ENCODE data around the gene ENAH. TPM values are rescaled to one million over a fixed set of nuclear protein-coding genes. Genes with fewer than 3 reads are reported as not detected.
A peak's percentile ranks its signal among the peaks of the same experiment; 100 is the strongest.

Gene ENAH
- total and polyA plus RNA-seq, 2 donors (not counting 1 experiment from before 2014, with no cell fraction given) = 1.3 to 1.6 TPM

DNA sequence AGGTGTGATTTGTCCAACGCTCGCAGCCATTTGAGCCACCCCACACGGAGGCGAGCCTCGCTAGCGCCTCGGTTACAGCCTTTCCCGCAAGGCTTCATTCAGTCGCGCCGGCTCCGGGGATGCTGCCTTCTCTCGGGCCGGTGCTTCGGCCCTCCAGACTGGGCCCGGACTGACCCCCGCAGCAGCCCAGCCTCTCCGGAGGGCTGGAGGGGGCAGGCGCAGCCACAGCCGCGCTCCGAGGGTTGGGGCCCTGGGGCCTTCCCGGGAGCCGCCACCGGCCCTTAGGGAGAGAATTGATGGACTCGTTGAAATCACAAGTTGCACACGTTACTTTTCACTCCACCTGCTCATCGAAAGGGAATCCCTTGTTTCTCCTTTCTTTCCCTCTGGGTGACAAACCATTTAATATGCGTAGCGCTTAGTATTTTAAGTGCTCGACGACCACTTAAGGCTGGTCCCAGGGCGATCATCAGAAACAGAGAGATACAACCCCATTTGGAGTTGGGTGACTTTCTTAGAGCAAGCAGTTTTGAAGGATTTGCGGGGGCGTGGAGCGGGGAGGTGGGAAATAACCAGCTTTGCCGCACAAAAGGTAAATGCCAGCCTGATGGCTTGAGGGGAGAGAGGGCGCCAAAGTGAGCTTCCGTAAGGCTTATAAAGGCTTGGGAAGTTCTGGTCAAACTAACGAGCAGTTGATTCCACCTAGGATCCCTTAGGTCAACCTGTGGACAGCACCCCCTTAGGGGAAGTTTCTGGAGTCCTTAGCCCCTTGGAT, 24.6 kb upstream of the ENAH start:
- ATAC-seq (ENCODE audit: low read depth) (no peak), DNase-seq (no peak)
- 23% methylated on average over 35 of the region's 40 CpGs for WGBS (ENCODE audit: insufficient coverage)
- ChIA-PET POLR2A (no interaction called here), CTCF (interaction anchor here (0.8 kb wide), 1 partner anchor 27 kb away, joined by 3 read pairs; no protein-coding TSS in a partner anchor)
- H3K4me1 ChIP-seq (ENCODE audit: control insufficient read depth in 2 of 2, insufficient read depth in 2 of 2, low read length in 2 of 2) = peaks cover 9% of the 10 kb centered on the region in 2 donors
- H3K9me3 ChIP-seq (ENCODE audit: control extremely low read depth in 1 of 3, control insufficient read depth in 2 of 3, insufficient read depth in 1 of 3, low read length in 2 of 3) = no peaks in the 10 kb centered on the region
- H3K9ac ChIP-seq (ENCODE audit: low read length) = peak overlapping the region; percentile 51
- H3K4me3 ChIP-seq (ENCODE audit: control extremely low read depth in 1 of 5, extremely low read depth in 1 of 5, insufficient read depth in 1 of 5, low read depth in 2 of 5, low read length in 4 of 5) = peak overlapping the region in 3 of 5 experiments; percentile 18 to 34 (median 29)
- no peaks in the 10 kb centered on the region for H4K20me1 ChIP-seq (ENCODE audit: control insufficient read depth, insufficient read depth, low read length, poor library complexity, severe bottlenecking)
- H3K27me3 ChIP-seq (replicated peaks in 1 of 4; ENCODE audit: control extremely low read depth in 1 of 4, control insufficient read depth in 3 of 4, insufficient read depth in 4 of 4, low read length in 3 of 4) = peaks cover 0 to 17% (median 12%) of the 10 kb centered on the region in 4 experiments
- no peak for TF ChIP-seq EZH2 (IDR thresholded peaks at IDR 0.05; ENCODE audit: borderline replicate concordance, insufficient read depth, low read depth, low read length, poor library complexity, severe bottlenecking)
- TF ChIP-seq, protein P1, sequence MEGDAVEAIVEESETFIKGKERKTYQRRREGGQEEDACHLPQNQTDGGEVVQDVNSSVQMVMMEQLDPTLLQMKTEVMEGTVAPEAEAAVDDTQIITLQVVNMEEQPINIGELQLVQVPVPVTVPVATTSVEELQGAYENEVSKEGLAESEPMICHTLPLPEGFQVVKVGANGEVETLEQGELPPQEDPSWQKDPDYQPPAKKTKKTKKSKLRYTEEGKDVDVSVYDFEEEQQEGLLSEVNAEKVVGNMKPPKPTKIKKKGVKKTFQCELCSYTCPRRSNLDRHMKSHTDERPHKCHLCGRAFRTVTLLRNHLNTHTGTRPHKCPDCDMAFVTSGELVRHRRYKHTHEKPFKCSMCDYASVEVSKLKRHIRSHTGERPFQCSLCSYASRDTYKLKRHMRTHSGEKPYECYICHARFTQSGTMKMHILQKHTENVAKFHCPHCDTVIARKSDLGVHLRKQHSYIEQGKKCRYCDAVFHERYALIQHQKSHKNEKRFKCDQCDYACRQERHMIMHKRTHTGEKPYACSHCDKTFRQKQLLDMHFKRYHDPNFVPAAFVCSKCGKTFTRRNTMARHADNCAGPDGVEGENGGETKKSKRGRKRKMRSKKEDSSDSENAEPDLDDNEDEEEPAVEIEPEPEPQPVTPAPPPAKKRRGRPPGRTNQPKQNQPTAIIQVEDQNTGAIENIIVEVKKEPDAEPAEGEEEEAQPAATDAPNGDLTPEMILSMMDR (IDR thresholded peaks at IDR 0.05) = no peak
- intact Hi-C loops (cut with micrococcal nuclease) = no loop called here
- H3K79me2 ChIP-seq (ENCODE audit: control insufficient read depth, insufficient read depth, low read length) = no peaks in the 10 kb centered on the region
- H3K4me2 ChIP-seq (replicated peaks; ENCODE audit: low read depth, low read length, poor library complexity, severe bottlenecking) = peak overlapping the region; percentile 74
- no peak overlapping the region for H3K27ac Mint-ChIP-seq
- no peaks in the 10 kb centered on the region for H3K9me3 Mint-ChIP-seq (ENCODE audit: insufficient read depth)
- peak overlapping the region; percentile 29 for H3K4me3 Mint-ChIP-seq
- H3K36me3 ChIP-seq (replicated peaks in 1 of 2; ENCODE audit: control extremely low read depth in 1 of 2, control insufficient read depth in 1 of 2, extremely low read depth in 1 of 2, insufficient read depth in 2 of 2, low read length in 1 of 2) = no peaks in the 10 kb centered on the region
- peaks cover 55% of the 10 kb centered on the region for H3K27me3 Mint-ChIP-seq
- H3K27ac ChIP-seq (ENCODE audit: low read length in 2 of 2) = no peak overlapping the region
- peaks cover 8% of the 10 kb centered on the region for H3K4me1 Mint-ChIP-seq
- H2AFZ ChIP-seq (ENCODE audit: insufficient read depth, low read depth, low read length, poor library complexity, severe bottlenecking) = peak overlapping the region; percentile 69

DNA sequence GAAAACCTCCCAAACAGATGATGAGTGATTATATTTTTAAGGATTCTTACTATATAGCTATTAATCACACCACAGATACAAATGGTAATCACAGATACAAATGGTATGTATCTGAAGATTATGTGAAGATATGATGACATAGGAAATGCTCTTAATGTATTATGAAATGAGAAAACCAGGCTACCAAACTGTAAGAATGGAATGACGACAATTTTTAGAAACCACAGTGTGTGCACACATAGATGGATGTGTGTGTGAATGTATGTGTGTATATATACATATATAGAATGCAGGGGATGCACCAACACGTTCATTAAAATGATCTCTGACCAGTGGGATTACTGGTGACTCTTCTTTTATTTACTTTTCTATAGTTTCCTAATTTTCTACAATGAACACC, 21.5 kb upstream of the ENAH start:
- H3K27ac ChIP-seq (ENCODE audit: low read length in 2 of 2) = no peak overlapping the region
- H3K9ac ChIP-seq (ENCODE audit: low read length) = no peak overlapping the region
- Mint-ChIP-seq H3K27ac (no peak overlapping the region), H3K27me3 (peaks cover 36% of the 10 kb centered on the region), H3K4me1 (peaks cover 8% of the 10 kb centered on the region), H3K4me3 (no peak overlapping the region), H3K9me3 (ENCODE audit: insufficient read depth) (no peaks in the 10 kb centered on the region)
- ChIA-PET POLR2A (no interaction called here), CTCF (no interaction called here)
- TF ChIP-seq EZH2 (IDR thresholded peaks at IDR 0.05; ENCODE audit: borderline replicate concordance, insufficient read depth, low read depth, low read length, poor library complexity, severe bottlenecking) = no peak
- TF ChIP-seq, protein P1 (IDR thresholded peaks at IDR 0.05) = no peak
- no peaks in the 10 kb centered on the region for H3K9me3 ChIP-seq (ENCODE audit: control extremely low read depth in 1 of 3, control insufficient read depth in 2 of 3, insufficient read depth in 1 of 3, low read length in 2 of 3)
- ATAC-seq (ENCODE audit: low read depth) (no peak), DNase-seq (no peak)
- H3K4me1 ChIP-seq (ENCODE audit: control insufficient read depth in 2 of 2, insufficient read depth in 2 of 2, low read length in 2 of 2) = peaks cover 9% of the 10 kb centered on the region in 2 donors
- intact Hi-C loops (cut with micrococcal nuclease) = no loop called here
- H3K4me3 ChIP-seq (ENCODE audit: control extremely low read depth in 1 of 5, extremely low read depth in 1 of 5, insufficient read depth in 1 of 5, low read depth in 2 of 5, low read length in 4 of 5) = no peak overlapping the region
- no peaks in the 10 kb centered on the region for H3K36me3 ChIP-seq (replicated peaks in 1 of 2; ENCODE audit: control extremely low read depth in 1 of 2, control insufficient read depth in 1 of 2, extremely low read depth in 1 of 2, insufficient read depth in 2 of 2, low read length in 1 of 2)
- H3K4me2 ChIP-seq (replicated peaks; ENCODE audit: low read depth, low read length, poor library complexity, severe bottlenecking) = no peak overlapping the region
- H4K20me1 ChIP-seq (ENCODE audit: control insufficient read depth, insufficient read depth, low read length, poor library complexity, severe bottlenecking) = no peaks in the 10 kb centered on the region
- no peak overlapping the region for H2AFZ ChIP-seq (ENCODE audit: insufficient read depth, low read depth, low read length, poor library complexity, severe bottlenecking)
- H3K27me3 ChIP-seq (replicated peaks in 1 of 4; ENCODE audit: control extremely low read depth in 1 of 4, control insufficient read depth in 3 of 4, insufficient read depth in 4 of 4, low read length in 3 of 4) = peaks cover 0 to 17% (median 10%) of the 10 kb centered on the region in 4 experiments
- no peaks in the 10 kb centered on the region for H3K79me2 ChIP-seq (ENCODE audit: control insufficient read depth, insufficient read depth, low read length)
- WGBS (ENCODE audit: insufficient coverage) = no CpG with 5 or more reads among the region's 2 CpGs

Data from B cell (primary cell).